ENCODE measurements around the gene GALC. TPM values are rescaled to one million over a fixed set of nuclear protein-coding genes. Genes with fewer than 3 reads are reported as not detected.

The GALC gene
- total RNA-seq, 4 donors from 2014 or later, result 11.8 to 40.2 (median 20.2) TPM

DNA sequence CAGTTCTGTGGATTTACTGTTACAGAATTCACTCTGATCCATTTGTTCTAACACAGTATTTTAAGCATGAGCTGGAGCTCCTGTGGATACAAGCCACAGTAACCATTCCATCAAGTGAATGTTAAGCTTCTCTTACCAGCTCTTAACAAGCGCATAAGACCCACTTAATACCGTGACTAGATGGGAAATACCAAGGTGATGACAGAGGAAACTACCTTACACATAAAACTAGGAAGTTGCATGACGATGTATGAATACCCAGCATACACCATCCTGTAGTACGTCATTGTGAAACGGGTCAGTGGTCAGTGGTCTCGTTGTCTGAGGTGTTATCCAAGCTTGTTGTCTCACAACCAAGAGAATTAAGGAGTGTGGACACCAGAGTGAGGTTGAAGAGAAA is 2.0 kb upstream of the GALC start:
- H3K9me3 ChIP-seq, result no peaks in the 10 kb centered on the region
- H3K4me1 ChIP-seq, result peaks cover 0 to 4% of the 10 kb centered on the region in 2 donors
- H3K27me3 ChIP-seq, result no peaks in the 10 kb centered on the region
- no peak for DNase-seq
- no peak overlapping the region for H3K27ac ChIP-seq
- TF ChIP-seq POLR2A (IDR thresholded peaks at IDR 0.05), result no peak
- TF ChIP-seq, protein P1, sequence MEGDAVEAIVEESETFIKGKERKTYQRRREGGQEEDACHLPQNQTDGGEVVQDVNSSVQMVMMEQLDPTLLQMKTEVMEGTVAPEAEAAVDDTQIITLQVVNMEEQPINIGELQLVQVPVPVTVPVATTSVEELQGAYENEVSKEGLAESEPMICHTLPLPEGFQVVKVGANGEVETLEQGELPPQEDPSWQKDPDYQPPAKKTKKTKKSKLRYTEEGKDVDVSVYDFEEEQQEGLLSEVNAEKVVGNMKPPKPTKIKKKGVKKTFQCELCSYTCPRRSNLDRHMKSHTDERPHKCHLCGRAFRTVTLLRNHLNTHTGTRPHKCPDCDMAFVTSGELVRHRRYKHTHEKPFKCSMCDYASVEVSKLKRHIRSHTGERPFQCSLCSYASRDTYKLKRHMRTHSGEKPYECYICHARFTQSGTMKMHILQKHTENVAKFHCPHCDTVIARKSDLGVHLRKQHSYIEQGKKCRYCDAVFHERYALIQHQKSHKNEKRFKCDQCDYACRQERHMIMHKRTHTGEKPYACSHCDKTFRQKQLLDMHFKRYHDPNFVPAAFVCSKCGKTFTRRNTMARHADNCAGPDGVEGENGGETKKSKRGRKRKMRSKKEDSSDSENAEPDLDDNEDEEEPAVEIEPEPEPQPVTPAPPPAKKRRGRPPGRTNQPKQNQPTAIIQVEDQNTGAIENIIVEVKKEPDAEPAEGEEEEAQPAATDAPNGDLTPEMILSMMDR (IDR thresholded peaks at IDR 0.05), result no peak
- no peak overlapping the region for H3K4me3 ChIP-seq
- intact Hi-C loops (cut with DNase I; ENCODE audit: low total_unique reads), result no loop called here
- H3K36me3 ChIP-seq, result no peaks in the 10 kb centered on the region

DNA sequence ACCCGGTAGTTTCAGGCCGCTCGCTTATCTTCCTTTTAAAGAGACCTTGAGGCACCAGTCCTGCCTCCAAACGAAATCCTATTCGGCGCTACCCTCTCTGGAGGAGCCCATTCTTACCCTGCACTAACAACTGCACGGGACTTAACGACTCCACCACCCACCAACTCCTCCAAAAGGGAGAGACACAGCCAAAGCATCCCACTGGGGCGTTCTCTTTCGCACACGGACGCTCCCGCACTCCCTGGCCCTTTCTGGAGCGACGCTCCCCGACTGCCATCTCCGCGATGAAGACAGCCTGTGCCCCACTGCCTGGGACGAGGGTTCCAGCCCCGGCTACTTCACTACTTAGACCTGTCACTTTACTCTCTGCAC is 650 bp downstream of the GALC start:
- H3K27me3 ChIP-seq, result no peaks in the 10 kb centered on the region
- intact Hi-C loops (cut with DNase I; ENCODE audit: low total_unique reads), result no loop called here
- peak in 1 of 2 donors; percentile 19 for DNase-seq
- H3K9me3 ChIP-seq, result no peaks in the 10 kb centered on the region
- no peaks in the 10 kb centered on the region for H3K36me3 ChIP-seq
- peaks cover 0 to 4% of the 10 kb centered on the region in 2 donors for H3K4me1 ChIP-seq
- TF ChIP-seq POLR2A (IDR thresholded peaks at IDR 0.05), result no peak
- TF ChIP-seq, protein P1 (IDR thresholded peaks at IDR 0.05), result no peak
- peak overlapping the region; percentile 94 to 95 for H3K27ac ChIP-seq
- peak overlapping the region; percentile 45 to 74 for H3K4me3 ChIP-seq

DNA sequence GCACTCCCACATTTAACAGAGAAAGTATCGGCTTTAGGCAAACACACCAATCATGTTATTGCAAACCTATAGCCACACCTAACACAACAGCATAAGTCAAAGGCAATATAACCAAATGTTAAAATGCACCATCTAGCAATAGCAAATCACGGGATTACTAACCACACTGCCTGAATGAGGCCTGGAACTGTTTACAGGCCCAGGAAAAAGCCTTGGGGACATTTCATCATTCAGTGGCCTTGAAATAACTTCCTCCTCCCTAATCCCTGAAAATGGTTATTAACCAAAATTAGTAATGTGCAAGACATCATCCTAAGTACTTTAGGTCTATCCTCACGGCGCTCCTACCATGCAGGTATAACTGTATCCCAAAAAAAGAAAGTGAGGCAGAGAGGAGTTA is 2.3 kb downstream of the GALC start:
- no peak for TF ChIP-seq POLR2A (IDR thresholded peaks at IDR 0.05)
- TF ChIP-seq, protein P1 (IDR thresholded peaks at IDR 0.05), result no peak
- Histone ChIP-seq H3K36me3 (no peaks in the 10 kb centered on the region), H3K27ac (no peak overlapping the region), H3K4me3 (no peak overlapping the region), H3K9me3 (no peaks in the 10 kb centered on the region), H3K4me1 (peaks cover 0 to 4% of the 10 kb centered on the region in 2 donors), H3K27me3 (no peaks in the 10 kb centered on the region)
- intact Hi-C loops (cut with DNase I; ENCODE audit: low total_unique reads), result no loop called here
- DNase-seq, result no peak

DNA sequence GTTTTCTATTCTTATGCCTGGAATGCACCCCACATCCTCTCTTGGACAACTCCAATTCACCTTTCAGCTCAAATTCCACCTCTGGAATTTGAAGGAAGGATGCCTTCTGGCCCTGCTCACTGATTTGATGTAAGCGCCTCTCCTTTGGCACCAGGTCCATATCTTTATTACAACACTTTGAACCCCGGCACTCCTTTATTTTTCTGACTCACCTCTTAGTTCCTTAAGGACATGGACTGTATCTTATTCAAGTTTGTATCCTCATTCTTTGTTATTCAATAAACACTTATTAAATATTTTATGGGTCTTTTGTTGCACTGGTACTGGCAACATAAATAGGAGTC is 3.1 kb downstream of the GALC start:
- Histone ChIP-seq H3K9me3 (no peaks in the 10 kb centered on the region), H3K27ac (no peak overlapping the region), H3K27me3 (no peaks in the 10 kb centered on the region), H3K4me1 (peaks cover 0 to 4% of the 10 kb centered on the region in 2 donors), H3K36me3 (no peaks in the 10 kb centered on the region), H3K4me3 (no peak overlapping the region)
- no peak for DNase-seq
- intact Hi-C loops (cut with DNase I; ENCODE audit: low total_unique reads), result no loop called here
- TF ChIP-seq POLR2A (IDR thresholded peaks at IDR 0.05), result no peak

DNA sequence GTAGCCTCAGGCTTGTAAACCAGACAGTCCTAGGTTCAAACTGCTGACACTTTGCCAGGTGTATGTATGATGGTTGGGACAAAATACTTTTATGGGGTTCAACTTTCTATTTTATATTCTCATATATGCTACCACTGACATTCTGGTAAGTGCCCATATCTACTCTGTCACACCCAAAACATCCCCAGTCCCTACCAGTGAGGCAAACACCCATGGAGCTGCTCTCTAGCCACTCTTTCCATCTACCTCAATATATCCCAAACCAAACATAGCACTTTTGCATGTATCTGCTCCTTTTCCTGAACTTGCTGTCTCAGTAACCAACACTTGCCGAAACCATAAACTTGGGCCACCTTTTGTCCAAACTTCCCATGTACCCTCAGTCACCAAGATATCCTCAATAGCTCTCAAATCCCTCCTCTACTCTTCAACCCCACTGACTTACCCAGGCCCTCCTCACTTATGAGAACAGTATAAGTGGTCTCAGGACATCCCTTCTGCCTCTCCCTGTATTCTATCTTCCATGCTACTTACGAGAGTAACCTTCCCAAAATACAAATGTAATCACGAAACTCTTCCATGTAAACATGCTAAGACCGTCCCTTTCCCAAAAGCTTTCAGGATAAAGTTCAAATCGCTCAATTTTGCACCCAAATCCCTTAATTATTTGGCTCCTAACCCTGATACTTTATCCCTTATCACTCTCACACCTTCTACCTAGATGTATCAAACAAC is 3.6 kb downstream of the GALC start:
- DNase-seq, result no peak
- intact Hi-C loops (cut with DNase I; ENCODE audit: low total_unique reads), result no loop called here
- Histone ChIP-seq H3K4me1 (peaks cover 0 to 4% of the 10 kb centered on the region in 2 donors), H3K9me3 (no peaks in the 10 kb centered on the region), H3K27me3 (no peaks in the 10 kb centered on the region), H3K4me3 (no peak overlapping the region), H3K36me3 (no peaks in the 10 kb centered on the region), H3K27ac (no peak overlapping the region)
- TF ChIP-seq, protein P1 (IDR thresholded peaks at IDR 0.05), result no peak
- no peak for TF ChIP-seq POLR2A (IDR thresholded peaks at IDR 0.05)
